Measurements from ENCODE around the gene RCAN1.

- TF ChIP-seq CBX5 (IDR thresholded peaks at IDR 0.05; ENCODE audit: low read depth, low read length) (no peak), POLR2A (IDR thresholded peaks at IDR 0.05; ENCODE audit: control extremely low read depth in 1 of 2, low read depth in 2 of 2, low read length in 2 of 2) (no peak), BACH1 (IDR thresholded peaks at IDR 0.05; ENCODE audit: low read length) (no peak), TEAD4 (IDR thresholded peaks at IDR 0.05; ENCODE audit: low read depth, low read length) (no peak), TCF12 (IDR thresholded peaks at IDR 0.05; ENCODE audit: low read depth, low read length) (no peak), CTCF (IDR thresholded peaks at IDR 0.05; ENCODE audit: control extremely low read depth in 1 of 3, insufficient read depth in 1 of 3, low read depth in 1 of 3, low read length in 3 of 3) (no peak), CHD7 (IDR thresholded peaks at IDR 0.05; ENCODE audit: insufficient replicate concordance, low read length) (no peak), POLR2AphosphoS5 (IDR thresholded peaks at IDR 0.05; ENCODE audit: low read depth, low read length) (no peak), SP1 (IDR thresholded peaks at IDR 0.05; ENCODE audit: low read depth, low read length) (no peak), RAD21 (IDR thresholded peaks at IDR 0.05 in 1 of 2, conservative IDR thresholded peaks at IDR 0.05 in 1 of 2; ENCODE audit: low read depth in 2 of 2, low read length in 2 of 2) (no peak), TAF1 (IDR thresholded peaks at IDR 0.05; ENCODE audit: low read depth, low read length) (no peak), EP300 (IDR thresholded peaks at IDR 0.05; ENCODE audit: borderline replicate concordance in 1 of 2, low read depth in 2 of 2, low read length in 2 of 2) (no peak), TBP (IDR thresholded peaks at IDR 0.05; ENCODE audit: low read depth, low read length) (no peak)
These were observed 95.2 kb downstream of the RCAN1 start for GRCh38 chr21:34519694-34520093.
